ENCODE results near the gene PBX4. TPM values are rescaled to one million over a fixed set of nuclear protein-coding genes. Genes with fewer than 3 reads are reported as not detected.
A peak's percentile ranks its signal among the peaks of the same experiment; 100 is the strongest.
"Not testable (repeated sequence)": the region's sequence is repeated elsewhere in the genome, so short reads cannot be mapped to it uniquely, and the experiment has no call there.

Gene PBX4
- total RNA-seq, 1 experiment from 2014 or later: 0.34 TPM

DNA sequence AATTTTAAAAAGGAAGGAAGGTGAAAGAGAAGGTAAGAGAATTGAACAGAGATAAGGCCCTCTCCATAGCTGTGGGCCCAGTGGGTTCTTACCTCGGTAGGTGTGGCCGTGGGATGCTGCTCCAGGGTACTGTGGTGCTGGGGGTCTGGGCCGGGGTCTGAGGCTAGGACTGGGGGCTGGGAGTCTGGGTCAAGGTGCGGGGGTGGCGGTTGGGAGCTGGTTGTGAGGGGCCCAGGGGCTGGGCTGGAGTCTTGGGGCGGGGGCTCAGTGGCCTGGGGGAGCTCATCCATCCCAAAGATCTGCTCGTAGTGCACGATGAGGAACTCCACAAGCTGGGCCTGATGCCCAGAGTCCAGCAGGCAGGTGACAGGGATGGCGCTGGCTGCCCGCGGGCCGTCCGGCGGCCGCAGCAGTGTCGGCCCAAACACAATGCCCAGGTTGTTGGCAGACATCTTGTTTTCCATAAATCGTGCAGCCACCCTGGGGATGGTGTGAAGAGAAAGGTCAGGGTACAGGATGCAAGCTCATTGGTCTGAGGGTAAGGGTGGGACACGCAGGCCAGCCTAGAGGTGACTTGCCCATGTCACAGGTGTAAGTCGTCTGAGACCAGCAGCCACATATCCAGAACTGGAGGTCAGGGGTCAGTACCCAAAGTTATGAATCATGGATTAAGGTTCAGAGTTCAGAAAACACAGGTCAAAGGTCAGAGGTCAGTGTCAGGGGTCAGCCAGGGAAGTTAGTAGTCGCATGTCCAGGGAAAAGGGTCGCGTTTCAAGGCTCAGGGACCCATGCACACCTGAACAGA lies 15.4 kb upstream of the PBX4 start:
- in situ Hi-C loops (cut with HindIII; ENCODE audit: low pct_unique_long_range_greater_than_20kb, low sequenced_read_pairs): no loop called here
- DNase-seq (ENCODE audit: low read depth, low spot score): no peak

DNA sequence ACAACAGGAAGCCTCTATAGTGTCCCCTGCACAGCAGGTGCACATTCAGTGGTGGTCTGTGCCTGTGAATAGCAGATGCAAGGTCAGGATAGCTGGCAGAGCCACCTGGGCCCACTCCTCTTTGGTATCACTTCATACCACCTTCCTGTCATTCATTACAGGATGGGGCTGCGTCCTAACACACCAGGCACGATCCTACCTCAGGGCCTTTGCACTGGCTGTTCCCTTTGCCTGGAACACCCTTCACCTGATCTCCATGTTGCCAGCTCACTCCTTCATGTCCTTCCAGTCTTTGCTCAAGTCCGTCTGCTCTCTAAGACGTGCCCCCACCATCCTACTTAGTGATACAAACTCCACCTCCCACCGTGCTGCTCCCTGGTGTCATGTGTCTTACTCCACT lies 14.2 kb upstream of the PBX4 start:
- no peak for DNase-seq (ENCODE audit: low read depth, low spot score)
- in situ Hi-C loops (cut with HindIII; ENCODE audit: low pct_unique_long_range_greater_than_20kb, low sequenced_read_pairs): no loop called here

DNA sequence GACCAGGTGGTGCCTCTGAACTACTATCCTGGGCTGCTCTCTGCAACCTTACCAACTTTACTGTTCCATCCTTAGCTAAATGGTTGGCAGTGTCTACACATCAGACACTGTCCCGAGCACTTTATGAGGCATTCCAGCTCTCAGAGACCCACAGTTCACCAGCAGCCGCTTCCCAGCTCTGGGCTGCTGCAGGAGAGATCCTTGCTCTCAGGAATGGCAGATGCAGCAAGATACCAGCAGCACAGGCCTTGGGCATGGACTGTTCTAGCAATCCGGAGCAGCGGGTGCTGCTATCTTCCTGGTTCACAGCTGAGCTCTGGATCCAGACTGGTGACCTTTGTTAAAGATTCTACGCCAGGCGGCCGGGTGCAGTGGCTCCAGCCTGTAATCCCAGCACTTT lies 12.9 kb upstream of the PBX4 start:
- no peak for DNase-seq (ENCODE audit: low read depth, low spot score)
- in situ Hi-C loops (cut with HindIII; ENCODE audit: low pct_unique_long_range_greater_than_20kb, low sequenced_read_pairs): no loop called here

DNA sequence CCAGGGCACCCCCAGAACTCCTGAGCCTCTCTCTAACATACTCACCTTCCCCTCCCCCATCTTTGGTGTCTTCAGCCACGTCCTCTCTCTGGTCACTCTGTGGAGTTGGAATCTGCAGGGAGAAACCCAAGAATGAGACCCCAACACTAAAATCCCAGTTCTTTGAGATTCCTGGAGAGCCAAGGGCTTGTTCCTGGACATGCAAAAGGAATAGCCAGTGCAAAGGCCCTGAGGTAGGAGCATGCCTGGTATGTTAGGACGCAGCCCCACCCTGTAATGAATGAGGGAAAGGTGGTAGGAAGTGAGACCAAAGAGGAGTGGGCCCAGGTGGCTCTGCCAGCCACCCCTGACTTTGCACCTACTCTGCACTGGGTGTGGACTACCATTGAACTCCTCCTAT lies 11.9 kb upstream of the PBX4 start:
- in situ Hi-C loops (cut with HindIII; ENCODE audit: low pct_unique_long_range_greater_than_20kb, low sequenced_read_pairs): no loop called here
- no peak for DNase-seq (ENCODE audit: low read depth, low spot score)

GRCh38 chr19:19630062-19630414 lies 11.6 kb upstream of the PBX4 start:
- DNase-seq (ENCODE audit: low read depth, low spot score): no peak
- in situ Hi-C loops (cut with HindIII; ENCODE audit: low pct_unique_long_range_greater_than_20kb, low sequenced_read_pairs): no loop called here

DNA sequence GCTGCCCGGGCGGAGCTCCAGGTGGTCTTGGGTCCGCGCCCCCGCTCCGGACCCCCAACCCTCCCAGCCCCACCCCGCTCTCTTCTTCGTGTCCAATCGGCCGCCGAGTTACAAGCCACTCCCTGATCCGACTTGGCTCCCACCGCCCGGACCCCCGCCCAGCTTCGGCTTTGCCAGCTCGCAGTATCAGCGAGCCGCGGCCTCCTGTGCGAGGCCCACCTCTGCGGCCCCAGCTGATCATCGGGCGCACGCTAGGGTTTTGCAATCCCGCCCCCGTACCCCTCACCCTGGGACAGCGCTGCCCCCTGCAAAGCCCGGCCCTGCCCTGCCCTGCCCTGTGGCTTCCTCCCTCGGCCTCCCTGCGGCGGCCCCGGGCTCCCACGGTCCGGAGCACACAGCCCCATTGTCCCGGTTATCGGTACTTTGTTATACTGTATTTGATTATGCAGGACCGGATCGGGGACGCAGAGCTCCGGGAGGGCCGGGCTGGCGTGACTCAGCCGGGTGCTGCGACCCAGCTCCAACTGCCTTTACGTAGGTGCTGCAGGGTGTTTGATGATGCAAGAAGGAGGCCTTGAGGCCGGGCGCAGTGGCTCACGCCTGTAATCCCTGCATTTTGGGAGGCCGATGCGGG lies 10.1 kb upstream of the PBX4 start:
- DNase-seq (ENCODE audit: low read depth, low spot score): peak; percentile 9

GRCh38 chr19:19627621-19628500 lies 9.4 kb upstream of the PBX4 start, which contains the start of gene LPAR2:
Gene LPAR2, minus strand, starts transcription at chr19:19628220. Its CDS starts 945 bp downstream, at chr19:19627275.
- no peak for DNase-seq (ENCODE audit: low read depth, low spot score)
- in situ Hi-C loops (cut with HindIII; ENCODE audit: low pct_unique_long_range_greater_than_20kb, low sequenced_read_pairs): no loop called here

More for the DNA sequence above, 10.1 kb upstream of the PBX4 start:
- in situ Hi-C loops (cut with HindIII; ENCODE audit: low pct_unique_long_range_greater_than_20kb, low sequenced_read_pairs): no loop called here

GRCh38 chr19:19626516-19627472 lies 8.3 kb upstream of the PBX4 start:
- DNase-seq (ENCODE audit: low read depth, low spot score): no peak
- in situ Hi-C loops (cut with HindIII; ENCODE audit: low pct_unique_long_range_greater_than_20kb, low sequenced_read_pairs): no loop called here

DNA sequence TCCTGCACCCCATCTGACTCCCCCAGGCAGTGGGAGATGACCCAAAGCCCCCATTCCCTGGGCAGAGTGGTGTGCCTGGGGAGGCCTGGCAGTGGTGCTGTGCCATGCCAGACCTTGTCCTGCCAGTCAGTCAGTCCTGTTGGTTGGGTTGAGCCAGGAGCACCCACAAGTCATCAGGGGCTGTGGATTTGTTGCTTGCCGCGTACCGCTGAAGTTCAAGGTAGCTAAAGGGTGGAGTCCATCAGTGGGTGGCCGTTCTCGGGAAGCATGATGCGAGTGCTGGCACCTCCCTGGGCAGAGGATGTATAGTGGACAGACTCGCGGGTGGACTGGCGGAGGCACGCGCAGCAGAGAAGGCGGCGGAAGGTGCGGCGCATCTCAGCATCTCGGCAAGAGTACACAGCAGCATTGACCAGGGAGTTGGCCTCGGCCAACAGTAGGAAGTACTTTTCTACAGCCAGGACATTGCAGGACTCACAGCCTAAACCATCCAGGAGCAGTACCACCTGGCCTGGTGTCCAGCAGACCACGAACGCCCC lies 5.6 kb upstream of the PBX4 start:
- no peak for DNase-seq (ENCODE audit: low read depth, low spot score)
- in situ Hi-C loops (cut with HindIII; ENCODE audit: low pct_unique_long_range_greater_than_20kb, low sequenced_read_pairs): no loop called here

DNA sequence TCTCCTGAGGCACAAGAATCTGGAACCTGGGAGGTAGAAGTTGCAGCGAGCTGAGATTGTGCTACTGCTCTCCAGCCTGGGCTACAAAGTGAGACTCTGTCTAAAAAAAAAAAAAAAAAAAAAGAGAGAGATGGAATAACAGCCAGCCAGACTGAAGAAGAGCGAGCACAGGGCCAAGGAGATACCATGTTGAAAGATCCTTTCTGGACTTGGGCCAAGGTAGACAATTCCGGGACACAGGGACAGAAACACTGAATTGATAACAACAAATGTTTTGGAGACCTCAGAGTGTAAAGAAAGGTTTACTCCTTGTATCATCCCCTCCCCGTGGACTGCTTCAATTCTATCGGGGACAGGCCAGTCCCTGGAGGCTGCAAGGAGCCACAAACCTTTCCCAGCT lies 4.9 kb upstream of the PBX4 start:
- no peak for DNase-seq (ENCODE audit: low read depth, low spot score)
- in situ Hi-C loops (cut with HindIII; ENCODE audit: low pct_unique_long_range_greater_than_20kb, low sequenced_read_pairs): no loop called here

- in situ Hi-C loops (cut with HindIII; ENCODE audit: low pct_unique_long_range_greater_than_20kb, low sequenced_read_pairs): no loop called here
- DNase-seq (ENCODE audit: low read depth, low spot score): no peak
Measured at GRCh38 chr19:19619849-19620210, 1.3 kb upstream of the PBX4 start.

GRCh38 chr19:19619181-19619848 lies 828 bp upstream of the PBX4 start:
- no peak for DNase-seq (ENCODE audit: low read depth, low spot score)
- in situ Hi-C loops (cut with HindIII; ENCODE audit: low pct_unique_long_range_greater_than_20kb, low sequenced_read_pairs): no loop called here

- in situ Hi-C loops (cut with HindIII; ENCODE audit: low pct_unique_long_range_greater_than_20kb, low sequenced_read_pairs): no loop called here
- no peak for DNase-seq (ENCODE audit: low read depth, low spot score)
Measured at GRCh38 chr19:19615086-19615485, 3.4 kb downstream of the PBX4 start.

DNA sequence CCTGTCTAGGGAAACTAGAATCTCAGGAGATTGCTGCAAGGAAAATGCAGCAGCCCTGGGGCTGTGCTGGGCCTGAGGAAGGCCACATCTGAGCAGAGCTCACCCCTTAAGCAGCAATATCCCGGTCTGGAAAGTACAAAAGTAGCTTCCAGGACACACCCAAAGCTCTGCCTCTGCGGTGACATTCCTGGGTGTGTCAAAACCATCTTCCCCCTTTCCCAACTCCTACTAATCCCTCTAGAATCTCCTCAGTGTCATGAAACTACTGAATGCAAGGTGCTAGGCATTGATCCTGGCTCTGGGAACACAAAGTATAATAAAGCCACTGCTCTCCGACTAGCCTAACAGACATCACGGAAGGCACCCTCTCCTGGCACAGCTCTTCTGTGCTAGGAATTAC lies 5.0 kb downstream of the PBX4 start:
- no peak for DNase-seq (ENCODE audit: low read depth, low spot score)
- in situ Hi-C loops (cut with HindIII; ENCODE audit: low pct_unique_long_range_greater_than_20kb, low sequenced_read_pairs): no loop called here

DNA sequence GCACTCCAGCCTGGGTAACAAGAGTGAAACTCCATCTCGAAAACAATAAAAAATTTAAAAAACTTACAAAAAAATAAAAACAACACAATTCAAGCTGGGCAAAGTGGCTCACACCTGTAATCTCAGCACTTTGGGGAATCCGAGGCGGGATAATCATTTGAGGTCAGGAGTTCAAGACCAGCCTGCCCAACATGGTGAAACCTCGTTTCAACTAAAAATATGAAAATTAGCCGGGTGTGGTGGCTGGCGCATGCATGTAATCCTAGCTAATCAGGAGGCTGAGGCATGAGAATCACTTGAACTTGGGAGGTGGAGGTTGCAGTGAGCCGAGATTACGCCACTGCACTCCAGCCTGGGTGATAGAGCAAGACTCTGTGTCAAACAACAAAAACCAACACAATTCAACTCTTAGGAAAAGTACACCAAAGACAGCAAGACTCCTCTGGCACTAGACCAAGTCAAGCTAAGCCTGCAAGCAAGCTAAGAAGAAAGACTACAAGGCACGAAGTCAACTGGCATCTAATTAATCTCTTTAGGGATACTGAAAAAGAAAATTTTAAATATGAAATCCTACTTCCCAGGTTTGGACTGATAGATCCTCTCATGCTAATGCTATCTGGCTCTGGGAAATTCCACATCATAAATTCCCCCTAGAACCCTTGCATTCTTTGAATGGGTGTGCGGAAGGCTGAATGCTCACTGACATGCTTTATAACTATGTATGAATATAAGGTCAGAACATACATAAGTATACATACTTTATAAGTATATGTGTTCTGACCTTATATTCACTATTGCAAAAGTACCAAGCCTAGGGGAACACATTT lies 7.9 kb downstream of the PBX4 start:
- no peak for DNase-seq (ENCODE audit: low read depth, low spot score)
- in situ Hi-C loops (cut with HindIII; ENCODE audit: low pct_unique_long_range_greater_than_20kb, low sequenced_read_pairs): no loop called here

DNA sequence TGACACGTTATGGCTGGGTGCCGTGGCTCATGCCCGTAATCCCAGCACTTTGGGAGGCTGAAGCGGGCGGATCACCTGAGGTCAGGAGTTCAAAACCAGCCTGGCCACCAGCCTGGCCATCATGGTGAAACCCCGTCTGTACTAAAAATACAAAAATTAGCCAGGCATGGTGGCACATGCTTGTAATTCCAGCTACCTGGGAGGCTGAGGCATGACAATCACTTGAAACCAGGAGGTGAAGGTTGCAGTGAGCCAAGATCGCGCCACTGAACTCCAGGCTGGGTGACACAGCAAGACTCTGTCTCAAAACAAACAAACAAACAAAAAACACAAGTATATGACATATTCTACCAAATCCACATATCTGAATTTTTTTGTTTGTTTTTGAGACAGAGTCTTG lies 11.8 kb downstream of the PBX4 start:
- DNase-seq (ENCODE audit: low read depth, low spot score); in situ Hi-C loops (cut with HindIII; ENCODE audit: low pct_unique_long_range_greater_than_20kb, low sequenced_read_pairs): not testable (repeated sequence)

All from SK-MEL-5 (cell line).